ENCODE results near the gene POT1. TPM values are rescaled to one million over a fixed set of nuclear protein-coding genes. Genes with fewer than 3 reads are reported as not detected.

Gene POT1
- total RNA-seq, 1 experiment from 2014 or later: 20.2 TPM

DNA sequence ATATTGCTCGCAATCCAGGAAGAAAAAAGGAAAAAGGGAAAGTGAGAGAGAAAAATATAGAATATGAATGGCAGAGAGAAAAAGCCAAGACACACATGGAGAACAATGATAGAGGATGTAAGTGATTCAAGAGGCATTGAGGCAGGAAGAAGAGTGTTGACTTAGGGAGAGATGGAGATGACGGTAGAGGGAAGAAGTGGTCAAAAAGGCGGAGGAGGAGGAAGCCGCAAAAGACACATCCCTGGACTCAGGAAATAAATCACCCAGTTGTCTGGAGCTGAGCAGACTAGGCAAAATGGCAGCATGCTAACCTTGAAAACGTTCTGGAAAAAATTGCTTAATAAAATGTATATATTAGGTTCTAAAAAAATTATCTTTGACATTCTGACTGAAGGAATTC lies 146.4 kb downstream of the POT1 start:
- no peaks in the 10 kb centered on the region for H3K79me2 ChIP-seq (ENCODE audit: low read length)
- H3K9me3 ChIP-seq (ENCODE audit: low read length): peaks cover 8% of the 10 kb centered on the region; the same call in 1 of the 2 replicates
- intact Hi-C loops (cut with micrococcal nuclease): loop anchor here (5.0 kb wide), 1 partner anchor 461 kb away; no protein-coding TSS in a partner anchor
- no peaks in the 10 kb centered on the region for H3K9me2 ChIP-seq (replicated peaks; ENCODE audit: low read length)
- ChIA-PET POLR2A (ENCODE audit: unreplicated experiment) (no interaction called here), CTCF (no interaction called here)
- no peaks in the 10 kb centered on the region for H3K27me3 ChIP-seq (ENCODE audit: low read length)
- BruUV-seq (replicated peaks): no TSS peak
- DNase-seq (no peak), ATAC-seq (peak; percentile 20; the same call in 1 of the 2 replicates)
- no peak overlapping the region for H3K27ac ChIP-seq (ENCODE audit: low read length)
- no peak overlapping the region for H3K9ac ChIP-seq (ENCODE audit: low read length)
- no peaks in the 10 kb centered on the region; the same call in 1 of the 2 replicates for H3K36me3 ChIP-seq (ENCODE audit: low read depth, low read length)
- TF ChIP-seq EZH2 (IDR thresholded peaks at IDR 0.05; ENCODE audit: low read length, unreplicated experiment) (no peak), CTCF (conservative IDR thresholded peaks at IDR 0.05; ENCODE audit: low read depth, low read length) (no peak), EZH2phosphoT487 (IDR thresholded peaks at IDR 0.05; ENCODE audit: borderline replicate concordance, low read length) (no peak)
- no peaks in the 10 kb centered on the region for H3F3A ChIP-seq (ENCODE audit: low read length, unreplicated experiment)
- H3K4me2 ChIP-seq (ENCODE audit: low read length): no peak overlapping the region
- no peaks in the 10 kb centered on the region for H4K20me1 ChIP-seq (ENCODE audit: low read length)
- H3K4me1 ChIP-seq (ENCODE audit: insufficient read depth, low read length): peaks cover 8% of the 10 kb centered on the region; the same call in 1 of the 2 replicates
- H2AFZ ChIP-seq (ENCODE audit: low read length): no peak overlapping the region
- no peak overlapping the region for H3K4me3 ChIP-seq (ENCODE audit: low read length)

DNA sequence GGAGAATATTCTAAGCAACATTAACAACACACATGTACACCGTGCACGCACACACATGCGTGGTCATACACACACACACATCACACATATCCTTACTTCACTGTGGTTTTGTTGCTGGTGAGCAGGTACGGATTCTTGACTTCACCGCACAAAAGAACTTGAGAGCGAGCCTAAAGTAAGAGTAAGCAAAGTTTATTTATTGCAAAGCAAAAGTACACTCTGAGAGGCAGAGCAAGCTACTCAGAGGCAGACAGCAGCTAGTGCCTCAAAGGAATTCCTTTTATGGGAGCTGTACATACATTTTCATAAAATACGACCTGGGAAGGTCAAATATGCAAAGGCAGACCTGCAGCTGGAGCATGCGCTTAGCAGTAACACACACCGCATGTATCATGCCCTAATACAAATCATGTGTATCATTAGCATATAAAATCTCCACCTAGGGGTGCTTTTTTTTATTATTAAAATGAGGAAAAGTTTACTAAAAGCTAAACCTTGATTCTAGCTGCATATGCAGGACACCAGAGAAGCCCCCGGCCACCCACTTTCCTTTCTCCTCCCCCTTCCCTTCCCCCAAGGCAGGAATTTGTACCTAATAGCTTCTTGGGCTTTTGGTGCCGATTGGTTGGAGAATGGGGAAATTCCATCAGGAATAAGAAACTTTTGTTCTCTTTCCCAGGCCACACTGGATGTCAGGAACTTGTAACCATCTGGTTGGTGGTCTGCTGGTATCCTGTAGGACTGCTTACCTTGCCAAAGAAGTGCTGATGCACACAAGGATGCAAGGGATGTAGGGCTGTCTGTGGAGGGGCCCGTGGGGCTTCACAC lies 147.5 kb downstream of the POT1 start:
- ATAC-seq: no peak
- H4K20me1 ChIP-seq (ENCODE audit: low read length): no peaks in the 10 kb centered on the region
- CTCF ChIA-PET: interaction anchor here (0.8 kb wide), 1 partner anchor 16 kb away, joined by 3 read pairs; the partner anchor contains the start of gene GPR37

More for the DNA sequence above, 147.5 kb downstream of the POT1 start:
- no peak for DNase-seq
- H2AFZ ChIP-seq (ENCODE audit: low read length): no peak overlapping the region
- BruUV-seq (replicated peaks): no TSS peak
- no peaks in the 10 kb centered on the region for H3F3A ChIP-seq (ENCODE audit: low read length, unreplicated experiment)
- no peaks in the 10 kb centered on the region for H3K27me3 ChIP-seq (ENCODE audit: low read length)
- H3K4me1 ChIP-seq (ENCODE audit: insufficient read depth, low read length): peaks cover 15% of the 10 kb centered on the region
- no peaks in the 10 kb centered on the region for H3K79me2 ChIP-seq (ENCODE audit: low read length)
- no peak overlapping the region for H3K9ac ChIP-seq (ENCODE audit: low read length)
- intact Hi-C loops (cut with micrococcal nuclease): loop anchor here (5.0 kb wide), 1 partner anchor 460 kb away; no protein-coding TSS in a partner anchor
- no peak overlapping the region for H3K4me3 ChIP-seq (ENCODE audit: low read length)
- TF ChIP-seq EZH2 (IDR thresholded peaks at IDR 0.05; ENCODE audit: low read length, unreplicated experiment) (no peak), EZH2phosphoT487 (IDR thresholded peaks at IDR 0.05; ENCODE audit: borderline replicate concordance, low read length) (no peak), CTCF (conservative IDR thresholded peaks at IDR 0.05; ENCODE audit: low read depth, low read length) (no peak)
- H3K27ac ChIP-seq (ENCODE audit: low read length): no peak overlapping the region
- H3K4me2 ChIP-seq (ENCODE audit: low read length): no peak overlapping the region
- H3K9me2 ChIP-seq (replicated peaks; ENCODE audit: low read length): no peaks in the 10 kb centered on the region
- POLR2A ChIA-PET (ENCODE audit: unreplicated experiment): interaction anchor here (0.6 kb wide), 1 partner anchor 620 kb away, joined by 3 read pairs; no protein-coding TSS in a partner anchor
- no peaks in the 10 kb centered on the region; the same call in 1 of the 2 replicates for H3K36me3 ChIP-seq (ENCODE audit: low read depth, low read length)
- peaks cover 8% of the 10 kb centered on the region; the same call in 1 of the 2 replicates for H3K9me3 ChIP-seq (ENCODE audit: low read length)
